NB4 (cell line): ENCODE data around the gene CD44.
A peak's percentile ranks its signal among the peaks of the same experiment; 100 is the strongest.

Experiments
- DNase-seq: peaks from one replicate; pipeline ENCODE4 v3.0.0; 2010; ENCODE audit warnings: low read depth
- H3K4me3 ChIP-seq: one replicate; pipeline ENCODE4 v1.5.1; 2011; ENCODE audit warnings: mild to moderate bottlenecking, low read depth, low read length, moderate library complexity
- CTCF ChIP-seq: IDR thresholded peaks from one replicate; pipeline ENCODE4 v1.5.1; 2012; ENCODE audit warnings: low read depth, low read length
- MAX ChIP-seq: IDR thresholded peaks from 2 replicates; pipeline ENCODE4 v1.6.1; 2011; ENCODE audit warnings: low read depth, low read length
- MYC ChIP-seq: IDR thresholded peaks from 2 replicates; pipeline ENCODE4 v1.6.1; 2011; ENCODE audit warnings: low read depth, low read length
- POLR2A ChIP-seq: IDR thresholded peaks from 2 replicates; pipeline ENCODE4 v1.6.1; 2011; ENCODE audit warnings: mild to moderate bottlenecking; ENCODE audit not compliant: insufficient read length; ENCODE audit errors: extremely low read depth

The CD44 gene

GRCh38 chr11:35235936-35236666 is 97.1 kb downstream of the CD44 start:
- no peak for DNase-seq
- TF ChIP-seq MAX (no peak), MYC (no peak), POLR2A (no peak), CTCF (no peak)
- H3K4me3 ChIP-seq = no peak overlapping the region

GRCh38 chr11:35236667-35237003 is 97.7 kb downstream of the CD44 start:
- TF ChIP-seq MYC = no peak
- TF ChIP-seq POLR2A = no peak
- TF ChIP-seq CTCF = no peak
- DNase-seq = peak; percentile 22
- no peak overlapping the region for H3K4me3 ChIP-seq

GRCh38 chr11:35237351-35237750 is 98.4 kb downstream of the CD44 start:
- DNase-seq = no peak
- TF ChIP-seq MYC (no peak), CTCF (no peak), MAX (no peak), POLR2A (no peak)
- H3K4me3 ChIP-seq = no peak overlapping the region

GRCh38 chr11:35237860-35238715 is 99.1 kb downstream of the CD44 start:
- TF ChIP-seq MAX (no peak), CTCF (peak; percentile 78), POLR2A (no peak), MYC (no peak)
- no peak overlapping the region for H3K4me3 ChIP-seq
- DNase-seq = peak; percentile 83

- H3K4me3 ChIP-seq = no peak overlapping the region
Measured at GRCh38 chr11:35238882-35239281, 99.9 kb downstream of the CD44 start.

More at GRCh38 chr11:35238882-35239281, 99.9 kb downstream of the CD44 start:
- no peak for DNase-seq
- TF ChIP-seq CTCF (no peak), MAX (no peak), POLR2A (no peak), MYC (no peak)
